Germinal center (tissue), 1 donor: ENCODE measurements around the gene PKN1.

Experiments
- DNase-seq: peaks from one replicate; pipeline ENCODE4 v3.0.0; 2012; ENCODE audit warnings: mixed read lengths, low spot score

Gene PKN1

GRCh38 chr19:14406645-14407401 lies 26.3 kb upstream of the PKN1 start:
- DNase-seq = no peak

- no peak for DNase-seq
These were observed 25.3 kb upstream of the PKN1 start for GRCh38 chr19:14407605-14408484.

- DNase-seq = no peak
These were observed 24.5 kb upstream of the PKN1 start for GRCh38 chr19:14408491-14409145.

GRCh38 chr19:14409146-14410023 lies 23.7 kb upstream of the PKN1 start:
- no peak for DNase-seq

- no peak for DNase-seq
These were observed 22.7 kb upstream of the PKN1 start for GRCh38 chr19:14410091-14411051.

GRCh38 chr19:14411161-14411937 lies 21.8 kb upstream of the PKN1 start:
- DNase-seq = no peak

GRCh38 chr19:14411938-14412245 lies 21.2 kb upstream of the PKN1 start:
- DNase-seq = no peak

GRCh38 chr19:14412324-14412995 lies 20.6 kb upstream of the PKN1 start:
- no peak for DNase-seq

GRCh38 chr19:14412996-14413692 lies 20.0 kb upstream of the PKN1 start:
- no peak for DNase-seq

GRCh38 chr19:14413693-14414181 lies 19.4 kb upstream of the PKN1 start:
- no peak for DNase-seq

GRCh38 chr19:14414926-14415690 lies 18.0 kb upstream of the PKN1 start:
- no peak for DNase-seq

- DNase-seq = no peak
These were observed 16.3 kb upstream of the PKN1 start for GRCh38 chr19:14416817-14417231.

- DNase-seq = peak; percentile 87
These were observed 14.3 kb upstream of the PKN1 start for GRCh38 chr19:14418856-14419105.

GRCh38 chr19:14419106-14419813 lies 13.8 kb upstream of the PKN1 start, which contains the start of gene DDX39A:
DDX39A (minus strand) TSS chr19:14419341; CDS start chr19:14413220, 6,121 bp downstream.
- DNase-seq = peak; percentile 97

- no peak for DNase-seq
These were observed 7.4 kb upstream of the PKN1 start for GRCh38 chr19:14425696-14426138.

- DNase-seq = no peak
These were observed 5.6 kb upstream of the PKN1 start for GRCh38 chr19:14427461-14427860.

- DNase-seq = no peak
These were observed 4.2 kb upstream of the PKN1 start for GRCh38 chr19:14428882-14429416.
